ES-I3 (cell line): ENCODE measurements around the gene RPS10.
"Not testable (repeated sequence)": the region's sequence is repeated elsewhere in the genome, so short reads cannot be mapped to it uniquely, and the experiment has no call there.

ENCODE experiments used
- H3K36me3 ChIP-seq: 2 replicates; pipeline ENCODE4 v1.6.1; 2013; ENCODE audit warnings: mild to moderate bottlenecking, low read length, control low read depth, moderate library complexity; ENCODE audit not compliant: insufficient read depth
- H3K4me1 ChIP-seq: 2 replicates; pipeline ENCODE4 v1.6.1; 2013; ENCODE audit warnings: mild to moderate bottlenecking, control low read depth, low read length; ENCODE audit not compliant: insufficient read depth
- H3K9ac ChIP-seq: 2 replicates; pipeline ENCODE4 v1.6.1; 2013; ENCODE audit warnings: low read depth, mild to moderate bottlenecking, low read length, moderate library complexity
- H3K9me3 ChIP-seq: 2 replicates; pipeline ENCODE4 v1.6.1; 2013; ENCODE audit warnings: mild to moderate bottlenecking, low read length, moderate library complexity; ENCODE audit not compliant: control insufficient read depth, insufficient read depth

Gene RPS10

DNA sequence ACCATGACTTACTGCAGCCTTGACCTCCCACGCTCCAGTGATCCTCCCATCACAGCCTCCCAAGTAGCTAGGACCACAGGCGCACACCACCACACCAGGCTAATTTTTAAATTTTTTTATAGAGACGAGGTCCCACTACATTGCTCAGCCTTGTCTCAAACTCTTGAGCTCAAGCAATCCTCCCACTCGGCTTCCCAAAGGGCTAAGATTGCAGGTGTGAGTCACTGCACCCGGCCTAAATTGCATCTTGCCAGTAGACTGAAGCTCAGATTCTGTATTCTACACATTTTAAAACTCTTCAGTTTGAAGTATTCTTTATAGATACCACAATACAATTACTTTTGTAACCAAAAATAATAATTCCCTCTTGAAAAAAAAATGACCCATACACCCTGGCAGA is 44.8 kb downstream of the RPS10 start:
- Histone ChIP-seq H3K9ac (no peak overlapping the region), H3K36me3 (no peaks in the 10 kb centered on the region), H3K4me1 (peaks cover 7% of the 10 kb centered on the region; the same call in 1 of the 2 replicates), H3K9me3 (no peaks in the 10 kb centered on the region)

DNA sequence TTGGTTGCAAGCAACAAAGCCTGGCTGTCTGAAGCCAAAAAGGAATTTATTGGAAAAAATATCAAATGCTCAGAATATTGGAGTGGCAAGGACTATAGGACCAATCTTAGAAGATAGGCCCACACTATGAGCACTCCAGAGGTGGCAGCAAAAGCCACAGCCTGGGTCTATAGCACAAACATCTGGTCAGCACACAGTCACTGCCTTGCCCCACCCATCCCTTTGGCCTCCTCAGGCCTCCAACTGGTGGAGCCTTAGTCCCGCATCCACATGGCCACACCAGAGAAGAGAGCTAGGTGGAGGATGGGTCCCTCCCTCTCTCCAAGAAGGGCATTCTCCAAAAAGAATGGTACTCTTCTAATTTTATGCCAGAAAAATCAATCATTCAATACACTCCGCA is 47.4 kb downstream of the RPS10 start:
- Histone ChIP-seq H3K36me3 (no peaks in the 10 kb centered on the region), H3K4me1 (no peaks in the 10 kb centered on the region), H3K9me3 (no peaks in the 10 kb centered on the region), H3K9ac (no peak overlapping the region)

GRCh38 chr6:34377984-34378383 is 47.9 kb downstream of the RPS10 start:
- no peaks in the 10 kb centered on the region for H3K4me1 ChIP-seq
- no peak overlapping the region for H3K9ac ChIP-seq
- H3K9me3 ChIP-seq: no peaks in the 10 kb centered on the region
- H3K36me3 ChIP-seq: no peaks in the 10 kb centered on the region

DNA sequence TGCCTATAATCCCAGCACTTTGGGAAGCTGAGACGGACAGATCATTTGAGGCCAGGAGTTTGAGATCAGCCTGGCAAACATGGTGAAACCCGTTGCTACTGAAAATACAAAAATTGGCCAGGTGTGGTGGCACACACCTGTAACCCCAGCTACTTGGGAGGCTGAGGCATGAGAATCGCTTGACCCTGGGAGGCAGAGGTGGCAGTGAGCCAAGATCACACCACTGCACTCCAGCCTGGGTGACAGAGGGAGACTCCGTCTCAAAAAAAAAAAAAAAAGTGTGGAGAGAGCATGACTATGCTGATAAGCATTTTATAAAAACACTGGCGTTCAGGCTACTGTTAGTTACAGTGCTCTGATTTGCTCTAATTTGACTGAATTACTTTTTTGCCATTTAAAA is 48.3 kb downstream of the RPS10 start:
- not testable (repeated sequence) for H3K36me3 ChIP-seq, H3K9me3 ChIP-seq, H3K9ac ChIP-seq, H3K4me1 ChIP-seq

GRCh38 chr6:34375833-34376232 is 50.0 kb downstream of the RPS10 start:
- Histone ChIP-seq H3K36me3 (no peaks in the 10 kb centered on the region), H3K4me1 (no peaks in the 10 kb centered on the region), H3K9me3 (no peaks in the 10 kb centered on the region), H3K9ac (no peak overlapping the region)

- Histone ChIP-seq H3K9ac (no peak overlapping the region), H3K36me3 (no peaks in the 10 kb centered on the region), H3K9me3 (no peaks in the 10 kb centered on the region), H3K4me1 (no peaks in the 10 kb centered on the region)
These were observed 51.4 kb downstream of the RPS10 start for GRCh38 chr6:34374508-34374907.

GRCh38 chr6:34374069-34374468 is 51.8 kb downstream of the RPS10 start:
- Histone ChIP-seq H3K9me3 (no peaks in the 10 kb centered on the region), H3K9ac (no peak overlapping the region), H3K36me3 (no peaks in the 10 kb centered on the region), H3K4me1 (no peaks in the 10 kb centered on the region)

DNA sequence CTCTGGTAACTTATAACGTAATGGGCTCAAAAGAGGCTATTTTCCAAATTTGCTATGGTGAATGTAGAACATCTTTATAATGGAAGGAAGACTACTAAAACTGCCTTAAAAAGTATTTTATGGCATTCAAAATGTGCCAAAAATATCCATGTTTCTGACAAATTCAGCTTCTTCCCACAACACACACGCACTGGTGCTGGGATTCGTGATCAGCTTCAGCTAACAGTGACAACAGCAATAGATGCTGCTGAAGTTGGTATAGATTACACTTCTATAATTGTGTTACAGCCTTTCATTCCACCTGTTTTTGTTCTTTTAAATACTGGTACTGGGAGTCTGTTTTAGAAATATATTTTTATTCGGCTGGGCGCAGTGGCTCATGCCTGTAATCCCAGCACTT is 52.4 kb downstream of the RPS10 start:
- Histone ChIP-seq H3K4me1 (no peaks in the 10 kb centered on the region), H3K36me3 (no peaks in the 10 kb centered on the region), H3K9me3 (no peaks in the 10 kb centered on the region), H3K9ac (no peak overlapping the region)

GRCh38 chr6:34371865-34372264 is 54.0 kb downstream of the RPS10 start:
- not testable (repeated sequence) for H3K36me3 ChIP-seq, H3K4me1 ChIP-seq, H3K9ac ChIP-seq, H3K9me3 ChIP-seq

- H3K9ac ChIP-seq: no peak overlapping the region
These were observed 55.5 kb downstream of the RPS10 start for GRCh38 chr6:34370361-34370760.

DNA sequence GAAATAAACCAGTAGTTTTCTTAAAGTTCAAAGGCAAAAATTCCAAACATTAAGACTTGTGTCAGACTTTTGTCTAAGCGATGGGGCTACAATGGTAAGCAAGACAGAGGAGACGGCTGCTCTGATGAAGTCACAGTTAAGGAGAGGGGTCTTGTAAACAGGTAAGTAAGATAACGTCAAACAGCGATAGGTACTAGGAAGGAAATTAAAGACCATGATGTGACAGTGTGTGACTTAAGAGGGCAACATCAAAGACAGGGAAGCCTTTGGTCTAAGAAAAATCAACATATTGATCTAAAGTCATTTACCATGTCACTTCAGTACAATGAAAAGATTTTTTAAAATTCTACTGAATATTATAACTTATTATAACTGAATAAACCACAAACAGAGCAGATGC is 56.5 kb downstream of the RPS10 start:
- H3K4me1 ChIP-seq: no peaks in the 10 kb centered on the region
- no peaks in the 10 kb centered on the region for H3K36me3 ChIP-seq
- H3K9me3 ChIP-seq: no peaks in the 10 kb centered on the region
- no peak overlapping the region for H3K9ac ChIP-seq

More at GRCh38 chr6:34370361-34370760, 55.5 kb downstream of the RPS10 start:
- Histone ChIP-seq H3K9me3 (no peaks in the 10 kb centered on the region), H3K36me3 (no peaks in the 10 kb centered on the region), H3K4me1 (no peaks in the 10 kb centered on the region)
